ENCODE data around the gene BEGAIN.

DNA sequence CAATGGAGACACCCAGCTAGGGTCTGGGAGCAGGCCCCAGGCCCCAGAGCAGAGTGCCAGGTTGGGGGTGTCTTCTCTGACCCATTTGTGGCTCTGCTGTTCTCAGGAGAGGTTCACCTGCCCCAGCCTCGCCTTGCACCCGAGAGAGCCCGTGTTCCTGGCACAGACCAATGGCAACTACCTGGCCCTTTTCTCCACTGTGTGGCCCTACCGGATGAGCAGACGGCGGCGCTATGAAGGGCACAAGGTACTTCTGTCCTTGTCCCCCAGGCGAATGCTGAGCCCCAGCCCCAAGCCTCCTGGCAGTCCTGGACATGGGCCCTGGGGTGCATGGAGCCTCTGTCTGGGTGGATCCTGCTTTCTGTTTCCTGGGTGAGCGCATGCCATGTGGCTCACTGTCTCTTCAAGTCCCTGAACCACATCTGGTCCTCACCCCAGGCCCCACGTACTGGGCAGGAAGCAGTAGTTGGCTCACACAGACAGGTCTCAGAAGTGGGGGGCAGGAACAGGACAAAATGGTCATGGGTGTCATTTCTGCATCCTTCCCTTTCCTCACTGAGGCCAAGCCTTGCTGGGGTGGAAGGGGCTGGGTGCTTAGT, 58.2 kb downstream of the BEGAIN start:
- TF ChIP-seq, protein P1, sequence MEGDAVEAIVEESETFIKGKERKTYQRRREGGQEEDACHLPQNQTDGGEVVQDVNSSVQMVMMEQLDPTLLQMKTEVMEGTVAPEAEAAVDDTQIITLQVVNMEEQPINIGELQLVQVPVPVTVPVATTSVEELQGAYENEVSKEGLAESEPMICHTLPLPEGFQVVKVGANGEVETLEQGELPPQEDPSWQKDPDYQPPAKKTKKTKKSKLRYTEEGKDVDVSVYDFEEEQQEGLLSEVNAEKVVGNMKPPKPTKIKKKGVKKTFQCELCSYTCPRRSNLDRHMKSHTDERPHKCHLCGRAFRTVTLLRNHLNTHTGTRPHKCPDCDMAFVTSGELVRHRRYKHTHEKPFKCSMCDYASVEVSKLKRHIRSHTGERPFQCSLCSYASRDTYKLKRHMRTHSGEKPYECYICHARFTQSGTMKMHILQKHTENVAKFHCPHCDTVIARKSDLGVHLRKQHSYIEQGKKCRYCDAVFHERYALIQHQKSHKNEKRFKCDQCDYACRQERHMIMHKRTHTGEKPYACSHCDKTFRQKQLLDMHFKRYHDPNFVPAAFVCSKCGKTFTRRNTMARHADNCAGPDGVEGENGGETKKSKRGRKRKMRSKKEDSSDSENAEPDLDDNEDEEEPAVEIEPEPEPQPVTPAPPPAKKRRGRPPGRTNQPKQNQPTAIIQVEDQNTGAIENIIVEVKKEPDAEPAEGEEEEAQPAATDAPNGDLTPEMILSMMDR (IDR thresholded peaks at IDR 0.05; ENCODE audit: extremely low read depth in 1 of 2, insufficient read depth in 1 of 2, low read depth in 1 of 2, low read length in 2 of 2), result no peak
- TF ChIP-seq FOS (IDR thresholded peaks at IDR 0.05; ENCODE audit: borderline replicate concordance, insufficient read depth, low read length) (no peak), POLR2A (IDR thresholded peaks at IDR 0.05; ENCODE audit: low read depth, low read length) (no peak), JUN (IDR thresholded peaks at IDR 0.05; ENCODE audit: borderline replicate concordance, insufficient read depth, insufficient read length, low read depth) (no peak), GATA2 (IDR thresholded peaks at IDR 0.05; ENCODE audit: insufficient read depth, insufficient read length, low read depth, low read length) (no peak), POLR2AphosphoS5 (IDR thresholded peaks at IDR 0.05; ENCODE audit: insufficient read depth, low read depth, low read length) (no peak), MYC (IDR thresholded peaks at IDR 0.05; ENCODE audit: low read depth, low read length) (no peak), EZH2 (IDR thresholded peaks at IDR 0.05; ENCODE audit: borderline replicate concordance, low read depth, low read length, severe bottlenecking) (no peak)
- TF ChIP-seq, protein P2, sequence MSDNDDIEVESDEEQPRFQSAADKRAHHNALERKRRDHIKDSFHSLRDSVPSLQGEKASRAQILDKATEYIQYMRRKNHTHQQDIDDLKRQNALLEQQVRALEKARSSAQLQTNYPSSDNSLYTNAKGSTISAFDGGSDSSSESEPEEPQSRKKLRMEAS (IDR thresholded peaks at IDR 0.05; ENCODE audit: insufficient read depth, insufficient read length), result no peak
